ENCODE measurements around the gene STK38.
"Not testable (repeated sequence)": the region's sequence is repeated elsewhere in the genome, so short reads cannot be mapped to it uniquely, and the experiment has no call there.

Gene STK38

DNA sequence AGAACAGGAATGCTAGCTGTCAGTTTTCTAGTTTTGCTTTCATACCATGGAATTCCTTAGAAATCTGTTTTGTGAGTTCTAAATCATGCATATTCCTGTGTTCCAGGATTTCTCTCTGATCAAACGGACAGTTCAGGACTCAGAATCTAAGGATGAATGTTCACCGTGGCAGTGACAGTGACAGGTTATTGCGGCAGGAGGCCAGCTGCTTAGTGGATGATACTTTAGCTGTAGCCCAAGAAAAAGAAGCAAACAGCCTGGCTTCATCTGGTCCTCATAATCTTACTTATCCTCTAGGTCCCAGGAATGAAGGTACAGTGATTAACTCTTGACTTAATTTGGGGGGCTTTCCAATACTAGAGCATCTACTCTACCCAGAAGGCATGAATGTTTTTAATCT is 77.3 kb downstream of the STK38 start:
- Histone ChIP-seq H3K27me3 (ENCODE audit: control insufficient read depth, insufficient read depth, low read length) (no peaks in the 10 kb centered on the region), H3K4me1 (ENCODE audit: control insufficient read depth, low read depth, low read length) (no peaks in the 10 kb centered on the region), H3K9me3 (ENCODE audit: control insufficient read depth, low read depth, low read length) (no peaks in the 10 kb centered on the region), H3K27ac (ENCODE audit: low read length) (no peak overlapping the region), H3K36me3 (ENCODE audit: control insufficient read depth, low read depth, low read length) (peaks cover 11% of the 10 kb centered on the region), H3K4me3 (ENCODE audit: low read length) (no peak overlapping the region), H3K9ac (ENCODE audit: low read length) (no peak overlapping the region)

DNA sequence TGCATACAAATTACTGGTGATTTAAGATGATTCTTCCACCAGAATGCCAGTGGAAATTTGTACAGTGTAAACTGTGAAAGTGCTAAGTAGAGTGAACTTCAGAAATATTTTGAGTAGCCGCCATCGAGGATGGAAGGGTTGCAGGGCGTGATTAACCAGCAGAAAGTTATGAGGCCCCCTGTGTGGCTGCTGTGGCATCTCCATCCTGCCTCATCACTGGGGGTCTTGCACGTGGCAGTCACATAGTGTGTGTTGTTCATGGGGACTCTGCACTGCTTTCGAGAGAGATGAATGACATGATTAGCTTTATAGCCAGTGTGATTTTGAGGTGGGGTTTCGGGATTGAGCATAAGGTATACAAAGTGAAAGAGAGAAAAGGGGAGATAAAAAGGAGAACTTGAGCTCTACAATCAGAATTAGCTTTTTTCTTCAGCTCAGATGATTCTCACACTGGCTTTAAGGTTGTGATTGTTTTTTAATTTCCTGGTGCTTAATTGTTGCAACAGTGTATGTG is 78.1 kb downstream of the STK38 start:
- Histone ChIP-seq H3K9me3 (ENCODE audit: control insufficient read depth, low read depth, low read length) (no peaks in the 10 kb centered on the region), H3K36me3 (ENCODE audit: control insufficient read depth, low read depth, low read length) (peaks cover 8% of the 10 kb centered on the region), H3K27ac (ENCODE audit: low read length) (no peak overlapping the region), H3K9ac (ENCODE audit: low read length) (no peak overlapping the region), H3K27me3 (ENCODE audit: control insufficient read depth, insufficient read depth, low read length) (no peaks in the 10 kb centered on the region), H3K4me1 (ENCODE audit: control insufficient read depth, low read depth, low read length) (no peaks in the 10 kb centered on the region), H3K4me3 (ENCODE audit: low read length) (no peak overlapping the region)

DNA sequence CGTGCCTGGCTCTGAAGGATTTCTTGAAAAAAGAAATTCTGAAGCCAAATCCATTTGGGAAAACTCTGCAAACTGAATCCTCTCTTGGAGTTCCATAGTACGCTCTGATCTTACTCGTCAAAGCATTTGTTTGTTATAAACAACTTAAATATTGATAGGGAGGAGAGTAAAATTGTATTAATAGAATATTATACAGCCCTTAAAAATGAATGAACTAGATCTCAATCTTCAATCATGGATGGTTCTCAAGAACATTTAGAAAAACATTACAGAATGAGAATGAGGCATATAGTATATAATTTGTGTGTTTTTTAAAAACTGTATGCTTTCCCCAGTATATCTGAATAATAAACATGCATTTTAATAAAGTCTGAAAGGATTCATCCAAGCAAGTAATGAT is 79.7 kb downstream of the STK38 start:
- H3K9ac ChIP-seq (ENCODE audit: low read length) = no peak overlapping the region
- H3K9me3 ChIP-seq (ENCODE audit: control insufficient read depth, low read depth, low read length) = no peaks in the 10 kb centered on the region
- no peaks in the 10 kb centered on the region for H3K27me3 ChIP-seq (ENCODE audit: control insufficient read depth, insufficient read depth, low read length)
- H3K4me1 ChIP-seq (ENCODE audit: control insufficient read depth, low read depth, low read length) = peaks cover 11% of the 10 kb centered on the region
- H3K27ac ChIP-seq (ENCODE audit: low read length) = no peak overlapping the region
- no peak overlapping the region for H3K4me3 ChIP-seq (ENCODE audit: low read length)
- peaks cover 8% of the 10 kb centered on the region for H3K36me3 ChIP-seq (ENCODE audit: control insufficient read depth, low read depth, low read length)

DNA sequence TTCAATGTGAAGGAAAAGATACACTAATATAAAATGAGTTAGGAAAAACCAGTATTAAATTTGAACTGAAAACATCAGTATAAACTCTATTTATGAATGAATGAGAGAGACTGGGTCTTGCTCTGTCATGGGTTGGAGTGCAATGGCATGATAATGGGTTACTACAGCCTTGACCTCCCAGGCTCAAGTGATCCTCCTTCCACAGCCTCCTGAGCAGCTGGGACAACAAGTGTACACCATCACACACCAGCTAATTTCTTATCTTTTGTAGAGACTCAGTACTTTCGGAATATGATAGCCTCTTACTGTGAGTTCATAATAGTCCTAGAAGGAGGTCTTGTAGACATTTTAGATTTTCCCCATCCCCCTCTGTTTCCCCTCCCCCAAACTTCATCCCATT is 83.0 kb downstream of the STK38 start:
- no peak overlapping the region for H3K9ac ChIP-seq (ENCODE audit: low read length)
- no peaks in the 10 kb centered on the region for H3K36me3 ChIP-seq (ENCODE audit: control insufficient read depth, low read depth, low read length)
- peaks cover 11% of the 10 kb centered on the region for H3K4me1 ChIP-seq (ENCODE audit: control insufficient read depth, low read depth, low read length)
- no peaks in the 10 kb centered on the region for H3K9me3 ChIP-seq (ENCODE audit: control insufficient read depth, low read depth, low read length)
- no peaks in the 10 kb centered on the region for H3K27me3 ChIP-seq (ENCODE audit: control insufficient read depth, insufficient read depth, low read length)
- no peak overlapping the region for H3K27ac ChIP-seq (ENCODE audit: low read length)
- no peak overlapping the region for H3K4me3 ChIP-seq (ENCODE audit: low read length)

DNA sequence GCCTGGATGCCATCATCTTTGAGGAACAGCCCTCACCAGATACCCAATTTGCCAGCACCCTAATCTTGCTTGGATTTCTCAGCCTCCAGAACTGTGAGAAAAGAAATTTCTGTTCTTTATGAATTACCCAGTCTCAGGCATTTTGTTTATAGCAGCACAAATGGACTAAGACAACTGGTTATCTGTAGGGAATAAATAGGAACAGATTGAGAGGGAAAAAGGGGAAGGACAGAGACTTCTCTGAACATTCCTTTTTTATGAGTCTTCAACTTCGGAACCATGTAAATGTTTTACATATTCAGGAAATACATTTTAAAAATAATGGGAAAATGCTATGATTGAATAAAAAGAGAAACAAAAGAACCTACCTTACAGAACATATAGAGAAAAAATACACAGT is 83.6 kb downstream of the STK38 start:
- H3K4me3 ChIP-seq (ENCODE audit: low read length) = no peak overlapping the region
- no peaks in the 10 kb centered on the region for H3K9me3 ChIP-seq (ENCODE audit: control insufficient read depth, low read depth, low read length)
- H3K4me1 ChIP-seq (ENCODE audit: control insufficient read depth, low read depth, low read length) = peaks cover 11% of the 10 kb centered on the region
- H3K9ac ChIP-seq (ENCODE audit: low read length) = no peak overlapping the region
- no peaks in the 10 kb centered on the region for H3K27me3 ChIP-seq (ENCODE audit: control insufficient read depth, insufficient read depth, low read length)
- no peaks in the 10 kb centered on the region for H3K36me3 ChIP-seq (ENCODE audit: control insufficient read depth, low read depth, low read length)
- no peak overlapping the region for H3K27ac ChIP-seq (ENCODE audit: low read length)

DNA sequence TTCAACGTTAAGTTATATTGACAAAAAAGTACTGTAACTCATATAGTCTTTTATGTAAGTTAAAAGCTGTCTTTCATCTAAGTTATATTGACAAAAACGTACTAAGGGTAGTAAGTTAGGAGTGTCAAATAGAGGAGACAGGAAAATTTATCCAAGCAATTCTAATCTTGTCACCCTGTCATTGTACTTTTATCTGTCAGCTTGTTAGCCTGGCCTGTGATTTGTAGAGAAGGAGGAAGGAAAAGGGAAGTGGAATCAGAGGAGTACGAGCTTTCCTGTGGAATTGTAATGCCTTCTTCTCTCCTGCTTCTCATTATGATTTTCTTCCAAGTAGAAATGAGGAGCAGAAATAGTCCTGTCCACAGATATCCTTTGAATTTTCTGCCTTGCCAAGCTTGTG is 85.6 kb downstream of the STK38 start:
- Histone ChIP-seq H3K4me3 (ENCODE audit: low read length) (no peak overlapping the region), H3K9me3 (ENCODE audit: control insufficient read depth, low read depth, low read length) (no peaks in the 10 kb centered on the region), H3K36me3 (ENCODE audit: control insufficient read depth, low read depth, low read length) (no peaks in the 10 kb centered on the region), H3K27ac (ENCODE audit: low read length) (no peak overlapping the region), H3K27me3 (ENCODE audit: control insufficient read depth, insufficient read depth, low read length) (no peaks in the 10 kb centered on the region), H3K9ac (ENCODE audit: low read length) (no peak overlapping the region), H3K4me1 (ENCODE audit: control insufficient read depth, low read depth, low read length) (peaks cover 11% of the 10 kb centered on the region)

DNA sequence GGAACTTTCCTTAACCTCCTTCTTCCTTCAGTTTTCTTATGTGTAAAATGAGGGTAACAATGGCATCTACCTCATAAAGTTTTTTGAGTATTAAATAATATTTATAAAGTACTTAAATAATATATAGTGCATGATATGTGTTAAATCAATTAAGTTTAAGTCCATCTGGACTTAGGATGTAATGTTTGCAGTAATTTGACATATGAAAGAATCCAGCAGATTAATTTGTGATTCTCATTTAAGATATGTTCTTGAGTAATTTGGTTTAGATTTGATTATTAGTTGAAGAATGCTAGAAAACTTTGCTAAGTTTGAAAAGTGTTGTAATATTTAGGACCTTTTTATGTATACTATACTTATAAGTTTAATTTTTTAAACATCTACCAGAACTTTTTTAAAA is 86.4 kb downstream of the STK38 start:
- Histone ChIP-seq H3K27ac (ENCODE audit: low read length) (no peak overlapping the region), H3K36me3 (ENCODE audit: control insufficient read depth, low read depth, low read length) (no peaks in the 10 kb centered on the region), H3K9ac (ENCODE audit: low read length) (no peak overlapping the region), H3K4me3 (ENCODE audit: low read length) (no peak overlapping the region), H3K27me3 (ENCODE audit: control insufficient read depth, insufficient read depth, low read length) (no peaks in the 10 kb centered on the region), H3K9me3 (ENCODE audit: control insufficient read depth, low read depth, low read length) (no peaks in the 10 kb centered on the region), H3K4me1 (ENCODE audit: control insufficient read depth, low read depth, low read length) (peaks cover 11% of the 10 kb centered on the region)

DNA sequence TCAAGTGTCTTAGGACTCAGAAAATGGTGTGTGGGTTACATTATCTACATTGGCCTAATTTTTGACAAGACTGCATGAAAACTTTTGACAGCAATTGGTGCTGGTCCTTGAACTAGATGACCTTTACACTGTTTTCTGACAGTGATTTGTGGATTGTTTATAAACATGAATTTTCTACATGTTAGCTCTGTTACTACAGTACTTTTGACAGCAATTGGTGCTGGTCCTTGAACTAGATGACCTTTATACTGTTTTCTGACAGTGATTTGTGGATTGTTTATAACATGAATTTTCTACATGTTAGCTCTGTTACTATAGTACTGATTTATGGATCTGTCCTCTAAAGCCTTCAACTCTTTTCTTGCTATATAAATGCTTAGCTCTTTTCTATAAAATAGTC is 87.8 kb downstream of the STK38 start:
- no peak overlapping the region for H3K9ac ChIP-seq (ENCODE audit: low read length)
- H3K4me1 ChIP-seq (ENCODE audit: control insufficient read depth, low read depth, low read length) = peaks cover 11% of the 10 kb centered on the region
- H3K9me3 ChIP-seq (ENCODE audit: control insufficient read depth, low read depth, low read length) = no peaks in the 10 kb centered on the region
- no peaks in the 10 kb centered on the region for H3K36me3 ChIP-seq (ENCODE audit: control insufficient read depth, low read depth, low read length)
- no peak overlapping the region for H3K27ac ChIP-seq (ENCODE audit: low read length)
- H3K27me3 ChIP-seq (ENCODE audit: control insufficient read depth, insufficient read depth, low read length) = no peaks in the 10 kb centered on the region
- no peak overlapping the region for H3K4me3 ChIP-seq (ENCODE audit: low read length)

DNA sequence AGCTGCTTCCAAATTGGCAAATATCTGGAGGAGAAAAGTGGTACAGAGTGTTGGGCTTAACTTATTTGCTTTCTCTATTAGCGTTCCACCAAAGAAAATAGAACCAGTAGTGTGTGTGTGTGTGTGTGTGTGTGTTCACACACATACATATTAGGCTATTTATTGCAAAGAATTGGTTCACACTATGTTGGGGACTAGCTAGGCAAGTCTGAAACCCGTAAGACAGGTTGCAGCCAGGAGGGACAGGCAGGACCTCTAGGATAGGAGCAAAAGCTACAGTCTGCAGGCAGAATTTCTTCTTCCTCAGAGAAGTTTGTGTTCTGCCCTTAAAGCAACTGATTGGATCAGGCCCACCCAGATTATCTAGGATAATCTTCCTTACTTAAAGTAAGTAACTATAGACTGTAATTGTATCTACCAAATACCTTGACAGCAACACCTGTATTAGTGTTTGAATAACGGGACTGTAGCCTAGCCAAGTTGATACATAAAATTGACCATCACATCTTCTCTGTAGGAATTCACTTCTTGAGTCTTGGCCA is 91.7 kb downstream of the STK38 start:
- Histone ChIP-seq H3K36me3 (ENCODE audit: control insufficient read depth, low read depth, low read length) (no peaks in the 10 kb centered on the region), H3K9ac (ENCODE audit: low read length) (no peak overlapping the region), H3K27ac (ENCODE audit: low read length) (no peak overlapping the region), H3K4me3 (ENCODE audit: low read length) (no peak overlapping the region), H3K27me3 (ENCODE audit: control insufficient read depth, insufficient read depth, low read length) (no peaks in the 10 kb centered on the region), H3K4me1 (ENCODE audit: control insufficient read depth, low read depth, low read length) (no peaks in the 10 kb centered on the region), H3K9me3 (ENCODE audit: control insufficient read depth, low read depth, low read length) (no peaks in the 10 kb centered on the region)

DNA sequence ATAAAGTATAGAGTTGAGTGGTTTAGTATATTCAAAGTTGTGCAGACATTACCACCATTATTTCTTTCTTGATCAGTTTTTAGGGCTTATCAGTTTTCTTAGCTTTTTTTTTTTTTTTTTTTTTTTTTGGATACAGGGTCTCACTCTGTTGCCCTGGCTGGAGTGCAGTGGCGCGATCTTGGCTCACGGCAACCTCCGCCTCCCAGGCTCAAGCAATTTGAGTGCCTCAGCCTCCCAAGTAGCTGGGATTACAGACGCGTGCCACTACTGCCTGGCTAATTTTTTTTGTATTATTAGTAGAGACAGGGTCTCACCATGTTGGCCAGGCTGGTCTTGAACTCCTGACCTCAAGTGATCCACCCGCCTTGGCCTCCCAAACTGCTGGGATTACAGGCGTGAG is 94.4 kb downstream of the STK38 start:
- not testable (repeated sequence) for H3K9me3 ChIP-seq (ENCODE audit: control insufficient read depth, low read depth, low read length); H3K36me3 ChIP-seq (ENCODE audit: control insufficient read depth, low read depth, low read length); H3K27ac ChIP-seq (ENCODE audit: low read length); H3K4me3 ChIP-seq (ENCODE audit: low read length); H3K4me1 ChIP-seq (ENCODE audit: control insufficient read depth, low read depth, low read length); H3K9ac ChIP-seq (ENCODE audit: low read length); H3K27me3 ChIP-seq (ENCODE audit: control insufficient read depth, insufficient read depth, low read length)

DNA sequence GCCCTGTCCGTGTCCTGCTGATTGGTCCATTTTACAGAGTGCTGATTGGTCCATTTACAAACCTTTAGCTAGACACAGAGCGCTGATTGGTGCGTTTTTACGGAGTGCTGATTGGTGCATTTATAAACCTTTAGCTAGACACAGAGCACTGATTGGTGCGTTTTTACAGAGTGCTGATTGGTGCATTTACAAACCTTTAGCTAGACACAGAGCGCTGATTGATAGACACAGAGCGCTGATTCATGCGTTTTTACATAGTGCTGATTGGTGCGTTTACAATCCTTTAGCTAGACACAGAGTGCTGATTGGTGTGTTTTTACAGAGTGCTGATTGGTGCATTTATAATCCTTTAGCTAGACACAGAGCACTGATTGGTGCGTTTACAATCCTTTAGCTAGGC is 98.1 kb downstream of the STK38 start:
- not testable (repeated sequence) for H3K4me3 ChIP-seq (ENCODE audit: low read length); H3K4me1 ChIP-seq (ENCODE audit: control insufficient read depth, low read depth, low read length); H3K27ac ChIP-seq (ENCODE audit: low read length); H3K9me3 ChIP-seq (ENCODE audit: control insufficient read depth, low read depth, low read length); H3K9ac ChIP-seq (ENCODE audit: low read length); H3K36me3 ChIP-seq (ENCODE audit: control insufficient read depth, low read depth, low read length); H3K27me3 ChIP-seq (ENCODE audit: control insufficient read depth, insufficient read depth, low read length)

DNA sequence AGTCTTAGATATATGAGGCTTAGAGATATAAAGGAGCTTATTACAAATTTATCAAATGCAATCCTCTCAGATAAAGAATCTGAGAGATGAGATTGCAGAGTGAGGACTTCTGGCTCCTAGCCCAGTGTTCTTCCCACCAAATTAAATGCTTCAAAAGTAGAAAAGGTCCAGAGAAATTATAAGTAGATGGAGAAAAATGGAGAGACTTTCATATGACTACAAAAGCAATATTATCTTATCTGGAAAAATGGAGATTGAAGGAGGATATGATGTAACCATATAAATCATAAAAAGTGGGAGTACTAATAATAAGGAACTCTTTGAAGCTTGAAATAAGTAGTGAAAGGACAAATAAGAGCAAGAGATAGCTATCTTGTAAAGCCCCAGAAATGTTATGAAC is 101.7 kb downstream of the STK38 start:
- Histone ChIP-seq H3K4me1 (ENCODE audit: control insufficient read depth, low read depth, low read length) (peaks cover 27% of the 10 kb centered on the region), H3K9me3 (ENCODE audit: control insufficient read depth, low read depth, low read length) (no peaks in the 10 kb centered on the region), H3K27me3 (ENCODE audit: control insufficient read depth, insufficient read depth, low read length) (peaks cover 3% of the 10 kb centered on the region), H3K9ac (ENCODE audit: low read length) (no peak overlapping the region), H3K36me3 (ENCODE audit: control insufficient read depth, low read depth, low read length) (no peaks in the 10 kb centered on the region), H3K4me3 (ENCODE audit: low read length) (no peak overlapping the region), H3K27ac (ENCODE audit: low read length) (no peak overlapping the region)
